GM12872 (cell line): ENCODE measurements around the gene MAP2K5.

Source experiments
- CTCF ChIP-seq: IDR thresholded peaks from 3 replicates; pipeline ENCODE4 v1.5.1; 2011; ENCODE audit warnings: low read depth, mild to moderate bottlenecking, low read length, moderate library complexity; ENCODE audit not compliant: insufficient read depth

MAP2K5 gene

DNA sequence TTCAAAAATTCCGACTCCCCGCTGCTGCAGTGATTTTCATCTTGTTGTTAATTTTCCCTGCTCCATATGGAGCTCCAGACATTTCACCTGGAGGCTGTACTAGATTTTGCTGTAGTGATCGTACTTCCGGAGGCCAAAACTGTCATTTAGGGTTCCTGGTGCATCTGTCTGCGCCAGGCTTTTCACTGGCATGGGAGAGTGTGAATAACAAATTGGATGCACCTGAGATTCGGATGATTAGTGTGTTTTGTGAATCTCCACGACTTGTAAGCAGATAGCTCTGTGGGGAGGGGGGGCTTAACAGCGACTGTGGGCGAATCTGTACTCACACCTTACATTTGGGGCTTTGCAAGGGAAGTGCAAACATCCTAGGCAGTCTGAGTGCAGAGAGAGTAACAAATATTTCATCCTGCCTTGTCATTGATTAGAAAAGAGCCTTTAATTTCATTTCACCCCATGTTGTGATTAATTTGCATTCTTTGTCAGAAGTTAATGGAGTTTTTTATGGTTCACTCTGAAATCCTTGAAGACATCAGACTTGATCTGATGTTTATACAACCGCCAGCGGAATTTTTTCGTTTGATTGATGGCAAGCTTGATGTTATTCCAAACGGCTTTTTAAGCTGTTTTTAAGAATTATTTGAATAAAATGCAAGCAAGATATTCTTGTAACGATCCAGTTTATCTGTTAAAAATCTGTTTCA is 190.3 kb downstream of the MAP2K5 start:
- TF ChIP-seq CTCF = no peak

DNA sequence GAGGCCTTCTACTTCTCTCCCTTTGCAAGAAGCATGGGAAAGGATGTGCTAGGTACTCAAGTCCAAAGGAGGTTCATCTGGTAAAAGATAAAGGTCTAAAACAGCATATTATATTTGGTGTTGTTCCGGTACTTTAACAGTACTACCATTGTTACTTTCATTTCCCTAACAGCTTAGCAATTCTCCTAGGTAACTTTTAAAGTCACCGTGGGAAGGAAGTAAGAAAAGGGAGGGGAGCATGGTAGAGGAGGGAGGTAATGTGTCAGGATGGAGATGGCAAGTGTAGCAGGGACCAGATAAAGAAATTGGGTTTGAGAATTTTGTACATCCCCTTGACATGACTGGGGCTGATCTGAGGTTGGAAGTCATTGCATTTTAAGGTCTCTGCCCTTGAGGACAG is 193.4 kb downstream of the MAP2K5 start:
- TF ChIP-seq CTCF = no peak

- TF ChIP-seq CTCF = no peak
Observed at GRCh38 chr15:67736810-67737209, 194.3 kb downstream of the MAP2K5 start.

DNA sequence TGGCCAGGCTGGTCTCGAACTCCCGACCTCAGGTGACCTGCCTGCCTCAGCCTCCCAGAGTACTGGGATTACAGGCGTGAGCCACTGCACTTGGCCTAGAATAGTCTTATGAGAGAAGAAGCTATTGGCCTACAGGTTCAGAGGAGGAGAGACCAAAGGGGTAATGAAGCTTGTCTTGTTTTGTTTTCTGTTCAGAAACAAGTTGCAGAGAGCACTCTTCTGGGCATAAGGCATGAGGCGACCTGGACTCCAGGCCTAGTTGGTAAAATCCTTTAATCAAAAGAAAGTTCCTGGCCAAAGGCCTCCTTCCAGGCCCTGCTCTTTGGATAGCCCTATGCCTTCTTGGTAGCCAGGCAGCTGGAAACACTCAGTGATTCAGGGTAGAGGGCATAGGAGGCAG is 195.6 kb downstream of the MAP2K5 start:
- no peak for TF ChIP-seq CTCF

GRCh38 chr15:67740405-67740804 is 197.9 kb downstream of the MAP2K5 start:
- no peak for TF ChIP-seq CTCF

GRCh38 chr15:67741308-67741707 is 198.8 kb downstream of the MAP2K5 start:
- TF ChIP-seq CTCF = no peak

DNA sequence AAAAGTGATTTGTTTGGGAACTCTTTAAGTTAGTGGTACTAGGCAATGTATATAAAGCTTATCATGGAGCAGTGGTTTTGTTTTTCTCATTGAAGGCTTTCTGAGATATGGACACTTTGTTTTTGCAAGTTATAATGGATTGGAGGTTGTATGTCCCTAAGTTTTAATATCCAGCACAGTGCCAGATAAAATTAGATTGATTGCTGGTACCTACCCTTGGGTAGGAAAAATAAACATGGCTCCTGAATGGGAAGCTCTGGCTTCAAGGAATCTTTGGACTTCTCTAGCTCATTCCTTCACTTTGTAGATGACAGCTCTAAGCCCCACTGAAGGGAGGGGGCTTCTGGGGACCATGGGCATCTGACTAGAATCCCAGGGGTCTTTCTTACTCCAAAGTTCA is 201.1 kb downstream of the MAP2K5 start:
- no peak for TF ChIP-seq CTCF
